GM21390 (cell line): ENCODE data around the gene CLIC3.

ENCODE experiments used
- ATAC-seq: cut with Tn5 transposase; IDR thresholded peaks from one replicate; pipeline ENCODE4 v1.9.1; 2021; ENCODE audit not compliant: unreplicated experiment

The CLIC3 gene

DNA sequence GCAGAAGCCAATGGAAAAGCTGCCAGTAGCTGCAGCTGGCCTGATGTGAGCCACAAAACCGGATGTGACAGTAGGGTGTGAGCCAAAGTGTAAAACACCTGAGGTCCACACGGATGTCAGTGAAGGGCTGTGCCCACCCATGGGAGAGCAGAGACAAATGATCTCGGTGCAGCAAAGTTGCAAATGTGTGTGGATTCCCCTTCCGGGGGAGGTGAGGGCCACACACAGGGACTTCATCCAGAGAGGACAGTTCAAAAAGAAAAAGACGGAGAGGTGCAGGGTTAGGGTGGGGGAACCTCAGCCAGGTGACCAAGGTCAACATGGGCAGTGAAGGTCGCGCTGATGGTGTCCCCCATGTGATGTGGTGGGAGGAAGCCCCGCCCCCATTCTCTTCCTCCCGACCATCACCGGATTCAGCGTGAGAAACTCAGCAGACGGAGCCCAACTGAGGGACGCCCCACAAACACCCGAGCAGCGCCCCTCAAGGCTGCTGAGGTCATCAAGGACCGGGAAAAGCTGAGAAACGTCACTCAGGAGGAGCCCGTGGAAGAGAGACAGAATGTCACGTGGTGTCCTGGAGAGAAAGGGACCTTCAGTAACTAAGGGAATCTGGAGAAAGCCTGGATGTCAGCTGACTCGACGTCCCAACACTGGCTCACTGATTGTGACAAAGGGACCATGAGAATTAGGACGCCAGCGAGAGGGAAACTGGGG is 30.4 kb downstream of the CLIC3 start:
- ATAC-seq, result no peak

DNA sequence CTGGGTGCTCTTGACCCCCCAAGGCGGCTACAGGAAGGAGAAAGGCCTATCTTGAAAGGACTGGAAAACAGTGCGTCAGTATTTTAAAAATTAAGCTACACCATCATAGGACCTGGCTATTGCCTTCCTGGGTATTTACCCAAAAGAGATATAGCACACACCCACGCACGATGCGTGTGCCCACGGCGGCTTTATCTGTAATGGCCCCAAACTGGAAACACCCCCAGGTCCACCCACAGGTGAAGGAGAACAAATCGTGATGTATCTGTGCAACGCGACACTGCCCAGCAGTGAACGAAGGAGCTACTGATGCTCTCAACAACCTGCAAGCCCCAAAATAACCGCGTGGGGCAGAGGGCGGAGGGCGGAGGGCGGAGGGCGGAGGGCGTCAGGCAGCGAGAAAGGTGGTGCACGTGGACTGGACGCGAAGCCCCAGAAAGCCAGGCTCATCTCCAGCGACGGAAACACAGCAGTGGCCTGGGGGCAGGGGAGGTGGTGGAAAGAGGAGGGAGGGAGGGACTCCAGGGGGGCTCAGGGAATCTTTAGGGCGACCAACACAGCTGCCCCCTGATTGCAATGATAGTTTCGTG is 31.4 kb downstream of the CLIC3 start:
- no peak for ATAC-seq

DNA sequence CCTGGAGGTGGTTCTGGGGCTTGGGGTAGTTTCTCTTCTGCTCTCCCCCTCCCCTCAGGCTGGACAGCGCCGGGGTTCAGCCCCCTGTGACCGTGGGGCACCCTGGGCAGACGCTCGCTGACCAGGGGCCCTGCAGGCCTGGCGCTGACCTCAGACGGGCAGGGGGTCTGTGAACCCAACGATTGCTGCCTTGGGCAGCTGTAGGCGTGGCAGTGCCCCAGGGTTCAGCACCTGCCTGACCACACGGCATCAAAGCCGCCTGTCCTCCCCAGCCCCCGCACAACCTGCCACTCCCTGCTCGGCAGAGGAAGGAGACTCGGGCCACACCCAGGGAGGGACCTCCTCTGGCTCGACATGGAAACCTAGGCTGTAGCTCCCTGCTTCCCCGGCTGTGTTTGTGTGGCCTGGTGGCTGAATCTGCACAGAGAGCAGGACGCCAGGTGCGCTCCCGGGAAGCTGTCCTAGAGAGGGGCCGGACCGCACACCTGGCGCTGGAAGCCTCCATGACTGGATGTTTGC is 32.1 kb downstream of the CLIC3 start:
- ATAC-seq, result no peak

DNA sequence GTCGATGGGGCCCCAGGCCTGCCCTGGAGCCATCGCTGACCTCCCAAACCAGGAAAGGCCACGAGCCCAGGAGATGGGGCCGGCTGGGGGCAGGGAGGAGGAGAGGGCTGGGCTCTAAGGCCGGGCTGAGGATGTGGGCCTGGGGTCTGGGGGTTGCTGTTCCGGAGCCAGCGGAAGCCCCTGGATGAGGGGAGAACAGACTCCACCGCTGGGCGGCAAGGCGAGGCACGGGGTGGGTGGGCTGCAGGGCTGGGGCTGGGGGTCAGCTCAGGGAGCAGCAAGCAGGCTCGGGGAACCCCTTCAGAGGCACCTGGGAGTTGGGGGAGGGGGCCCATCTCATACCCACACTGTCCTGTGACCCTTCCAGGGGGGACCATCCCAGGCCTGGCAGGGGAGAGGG is 32.6 kb downstream of the CLIC3 start:
- ATAC-seq, result no peak

DNA sequence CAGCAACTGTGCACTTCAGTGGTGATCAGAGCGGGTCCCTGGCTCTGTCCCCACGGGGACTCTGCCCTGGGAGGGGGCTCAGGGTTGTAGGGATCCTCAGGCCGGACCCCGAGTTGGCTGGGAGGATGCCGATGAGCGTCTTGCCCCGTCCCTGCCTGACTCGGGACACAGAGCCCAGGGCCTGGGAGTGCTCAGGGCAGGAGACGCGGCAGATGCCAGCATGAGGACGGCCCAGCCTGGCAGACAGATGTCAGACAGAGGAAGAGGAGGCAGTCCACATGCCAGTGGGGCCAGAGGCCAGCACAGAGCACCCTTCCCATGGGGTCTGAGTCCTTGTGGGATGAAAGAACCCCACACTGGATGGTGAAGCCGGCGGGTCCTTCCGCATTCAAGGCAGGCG is 33.0 kb downstream of the CLIC3 start:
- no peak for ATAC-seq

DNA sequence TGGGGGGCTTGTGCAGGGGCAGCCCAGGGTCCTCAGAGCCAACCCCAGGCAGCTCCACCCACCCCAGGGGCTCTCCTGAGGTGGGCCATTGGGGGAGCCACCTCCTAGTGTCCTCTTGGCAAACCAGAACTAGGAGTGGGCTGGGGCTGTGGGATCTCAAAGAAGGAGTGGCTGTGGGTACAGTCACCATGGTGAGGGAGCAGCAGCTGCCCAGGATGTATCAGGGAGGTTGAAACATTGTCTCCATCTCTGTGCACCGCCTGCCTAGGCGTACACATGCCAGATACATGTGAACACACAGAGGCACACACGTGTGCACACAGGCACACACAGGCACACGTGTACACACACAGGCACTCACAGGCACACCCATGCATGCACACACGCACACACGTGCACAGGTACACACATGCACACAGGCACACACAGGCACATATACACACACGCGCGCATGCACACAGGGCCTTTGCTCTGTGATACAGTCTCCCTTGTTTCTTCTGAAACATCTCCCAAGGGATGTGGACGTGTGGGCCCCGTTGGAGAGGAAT is 33.6 kb downstream of the CLIC3 start:
- no peak for ATAC-seq

DNA sequence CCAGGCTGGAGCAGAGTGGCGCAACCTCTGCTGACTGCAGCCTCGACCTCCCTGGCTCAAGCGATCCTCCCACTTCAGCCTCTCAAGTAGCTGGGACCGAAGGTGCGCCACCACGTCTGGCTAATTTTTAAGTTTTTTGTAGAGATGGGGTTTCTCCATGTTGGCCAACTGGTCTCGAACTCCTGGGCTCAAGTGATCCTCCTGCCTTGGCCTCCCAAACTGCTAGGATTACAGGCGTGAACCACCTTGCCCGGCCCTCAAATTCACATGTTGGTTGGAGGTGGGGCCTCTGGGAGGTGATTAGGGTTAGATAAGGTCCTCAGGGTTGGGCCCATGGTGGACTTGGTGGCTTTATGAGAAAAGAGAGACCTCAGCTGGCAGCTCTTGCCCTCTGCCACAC is 34.2 kb downstream of the CLIC3 start:
- no peak for ATAC-seq

DNA sequence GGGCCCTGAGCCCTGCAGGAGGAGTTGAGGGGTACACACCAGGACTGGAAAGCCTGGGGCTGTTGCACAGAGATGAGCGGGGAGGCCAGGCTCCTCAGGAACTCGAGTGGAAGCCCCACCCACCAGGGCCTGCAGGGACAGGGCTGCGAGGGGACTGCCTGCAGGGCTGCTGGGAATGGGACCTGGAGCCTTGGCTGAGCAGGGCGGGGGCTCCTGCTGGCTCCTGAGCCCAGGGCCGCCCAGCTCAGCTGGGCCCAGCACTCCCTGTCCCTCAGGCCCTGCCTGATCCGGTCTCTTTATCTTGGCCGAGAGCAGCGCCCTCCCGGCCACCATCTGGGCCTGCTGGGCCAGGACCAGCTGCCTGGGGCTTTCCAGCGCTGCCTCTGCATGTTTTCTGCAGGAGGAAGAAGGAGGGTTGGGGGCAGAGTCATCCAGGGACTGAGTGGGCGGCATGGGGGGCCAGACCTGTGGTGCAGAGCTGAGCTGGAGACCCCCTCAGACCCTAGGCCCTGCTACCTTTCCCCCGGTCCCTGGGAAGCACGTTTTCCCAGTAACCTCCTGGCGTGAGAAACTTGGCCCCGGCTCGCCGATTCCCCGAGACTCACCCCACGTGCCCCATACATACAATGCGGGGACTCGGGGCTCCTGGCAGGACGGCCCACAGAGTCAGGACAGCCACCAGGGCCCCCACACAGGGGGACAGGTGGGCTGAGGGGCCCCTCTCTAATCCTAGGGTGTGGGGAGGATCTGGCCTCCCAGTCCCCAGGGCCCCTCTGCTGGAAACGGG is 34.9 kb downstream of the CLIC3 start:
- no peak for ATAC-seq

DNA sequence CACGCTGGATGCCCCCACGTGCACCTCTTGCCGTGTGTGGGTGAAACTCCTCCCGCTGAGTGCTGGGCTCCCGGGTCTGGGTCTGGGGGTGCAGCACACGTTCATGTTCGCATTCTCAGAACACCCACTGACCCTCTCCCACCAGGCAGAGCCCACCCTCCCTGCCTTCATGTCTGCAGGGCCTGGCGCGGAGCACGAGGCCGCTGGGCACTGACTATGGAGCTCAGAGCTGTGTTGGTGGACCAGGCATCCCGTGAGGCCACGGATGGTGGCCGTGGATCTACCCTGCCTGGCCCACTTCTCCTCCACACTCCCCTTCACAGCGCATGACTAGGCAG is 35.5 kb downstream of the CLIC3 start:
- ATAC-seq, result no peak

DNA sequence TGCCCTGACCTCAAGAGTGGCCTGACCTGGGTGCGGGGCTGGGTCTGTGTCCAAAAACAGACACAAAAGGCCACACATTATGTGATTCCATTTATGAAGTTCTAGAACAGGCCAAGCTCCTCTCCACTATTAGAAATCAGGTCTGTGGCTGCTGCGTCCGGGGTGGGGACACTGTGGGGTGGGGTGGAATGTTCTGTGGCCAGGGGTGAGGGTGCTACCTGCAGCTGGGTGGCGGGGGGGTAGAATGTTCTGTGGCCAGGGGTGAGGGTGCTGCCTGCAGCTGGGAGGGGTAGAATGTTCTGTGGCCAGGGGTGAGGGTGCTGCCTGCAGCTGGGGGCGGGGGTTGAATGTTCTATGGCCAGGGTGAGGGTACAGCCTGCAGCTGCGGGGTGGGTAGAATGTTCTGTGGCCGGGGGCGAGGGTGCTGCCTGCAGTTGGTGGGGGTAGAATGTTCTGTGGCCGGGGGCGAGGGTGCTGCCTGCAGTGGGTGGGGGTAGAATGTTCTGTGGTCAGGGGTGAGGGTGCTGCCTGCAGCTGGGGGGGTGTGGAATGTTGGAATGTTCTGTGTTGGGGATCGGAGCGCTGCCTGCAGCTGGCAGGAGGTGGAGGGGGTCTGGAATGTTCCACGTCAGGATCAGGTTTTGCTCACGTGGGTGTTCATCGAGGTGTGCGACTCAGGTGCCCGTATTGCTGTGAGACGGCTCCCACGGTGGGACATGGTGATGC is 36.0 kb downstream of the CLIC3 start:
- ATAC-seq, result no peak

DNA sequence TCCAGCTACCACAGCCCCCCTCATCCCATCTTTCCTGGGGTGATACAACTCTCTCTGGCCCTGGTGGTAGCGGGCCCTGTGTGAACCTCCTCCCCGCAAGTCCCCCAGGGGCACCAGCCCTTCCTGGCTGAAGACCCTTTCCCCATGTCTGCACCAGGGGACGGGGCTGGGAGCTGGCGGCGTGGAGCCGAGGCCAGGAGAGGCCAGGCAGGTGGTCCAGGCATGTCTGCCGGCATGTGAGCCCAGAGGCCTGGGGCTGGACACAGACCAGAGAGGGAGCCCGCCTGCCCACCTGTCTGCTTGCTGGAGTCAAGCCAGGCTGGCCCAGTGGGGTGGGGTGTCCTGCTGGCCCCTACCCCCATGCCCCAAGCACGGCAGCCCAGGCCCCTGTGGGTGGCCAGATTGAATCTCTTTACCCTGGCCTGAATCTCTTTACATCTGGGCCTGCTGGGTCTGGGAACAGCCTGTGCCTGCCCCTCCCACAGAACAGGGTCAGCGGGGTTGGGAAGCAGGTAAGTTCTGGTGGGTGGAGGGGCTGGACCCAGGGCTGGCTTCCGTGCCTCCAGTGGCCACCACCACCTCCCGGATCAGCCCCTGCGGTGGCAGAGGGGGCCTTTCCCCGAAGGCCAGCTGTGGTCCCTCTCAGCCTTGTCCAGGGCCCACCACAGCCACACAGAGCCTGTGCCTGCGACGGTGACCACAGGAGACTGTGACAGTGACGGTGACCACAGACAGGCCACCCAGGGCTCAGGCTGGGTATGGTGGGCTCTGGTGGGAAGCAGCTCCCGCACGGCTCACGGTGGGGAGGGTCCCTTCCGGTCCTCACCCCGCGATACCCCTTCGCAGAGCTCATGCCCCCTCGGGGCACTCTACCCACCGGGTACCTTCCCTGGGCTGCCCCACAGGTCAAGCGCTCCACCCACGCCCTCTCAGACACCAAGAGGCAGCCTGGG is 37.2 kb downstream of the CLIC3 start:
- no peak for ATAC-seq

DNA sequence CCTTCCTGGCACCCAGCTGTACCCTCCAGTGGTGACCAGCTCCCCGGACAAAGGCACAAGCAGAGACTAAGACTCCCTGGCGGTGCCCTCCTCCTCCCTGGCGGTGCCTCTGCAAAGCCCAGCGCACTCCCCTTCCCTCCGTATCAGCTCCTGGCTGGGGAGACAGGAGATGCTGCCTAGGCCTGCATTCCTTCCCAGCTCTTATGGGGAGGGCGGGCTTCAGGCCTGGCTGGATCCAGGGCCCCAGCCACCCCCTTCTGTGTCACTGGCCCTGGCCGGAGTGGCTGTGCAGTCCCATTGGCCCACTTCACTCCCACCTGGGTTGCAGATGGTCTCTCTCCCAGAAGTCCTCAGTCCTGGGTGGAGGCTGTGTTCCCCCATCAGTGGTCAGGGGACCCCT is 37.9 kb downstream of the CLIC3 start:
- no peak for ATAC-seq

DNA sequence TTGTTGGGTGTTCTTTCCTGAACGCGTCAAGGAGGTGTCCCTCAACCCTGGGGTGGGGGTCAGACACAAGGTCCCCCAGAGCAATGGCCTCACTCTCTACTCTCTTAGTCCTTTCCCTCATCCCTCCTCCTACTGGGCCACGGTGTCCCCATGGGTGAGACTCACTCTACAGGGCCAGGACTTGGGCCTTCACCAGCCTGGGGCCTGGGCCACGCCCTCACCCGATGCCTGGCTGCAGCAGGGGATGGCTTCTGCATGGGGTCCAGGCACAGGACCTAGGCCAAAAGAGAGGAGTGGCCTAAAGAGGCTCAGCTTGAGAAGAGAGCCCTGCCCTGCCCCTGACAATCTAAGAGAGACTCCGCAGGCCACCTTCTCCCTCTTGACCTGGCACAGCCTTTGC is 38.5 kb downstream of the CLIC3 start:
- ATAC-seq, result no peak

DNA sequence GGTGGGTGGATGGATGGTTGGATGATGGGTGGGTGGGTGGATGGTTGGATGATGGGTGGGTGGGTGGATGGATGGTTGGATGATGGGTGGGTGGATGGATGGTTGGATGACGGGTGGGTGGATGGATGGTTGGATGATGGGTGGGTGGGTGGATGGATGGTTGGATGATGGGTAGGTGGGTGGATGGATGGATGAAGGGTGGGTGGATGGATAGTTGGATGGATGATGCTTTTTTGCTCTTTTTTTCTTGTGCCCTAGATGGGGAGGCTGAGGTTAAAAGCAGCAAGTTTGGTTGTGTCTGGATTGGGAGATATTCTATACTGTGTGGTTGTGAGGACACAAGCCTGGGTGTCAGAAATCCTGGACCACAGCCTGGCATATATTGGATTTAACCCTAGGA is 38.9 kb downstream of the CLIC3 start:
- ATAC-seq, result no peak

DNA sequence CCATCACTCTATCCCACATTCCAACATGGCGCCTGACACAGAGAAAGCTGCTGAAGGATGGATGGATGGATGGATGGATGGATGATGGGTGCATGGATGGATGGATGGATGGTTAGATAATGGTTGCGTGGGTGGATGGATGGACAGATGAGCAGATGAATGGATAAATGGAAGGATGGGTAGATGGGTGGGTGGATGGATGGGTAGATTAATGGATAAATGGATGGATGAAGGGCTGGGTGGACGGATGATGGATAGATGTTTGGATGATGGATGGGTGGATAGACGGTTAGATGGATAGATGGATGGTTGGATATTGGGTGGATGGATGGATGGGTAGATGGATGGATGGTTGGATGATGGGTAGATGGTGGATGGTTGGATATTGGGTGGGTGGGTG is 39.8 kb downstream of the CLIC3 start:
- no peak for ATAC-seq

DNA sequence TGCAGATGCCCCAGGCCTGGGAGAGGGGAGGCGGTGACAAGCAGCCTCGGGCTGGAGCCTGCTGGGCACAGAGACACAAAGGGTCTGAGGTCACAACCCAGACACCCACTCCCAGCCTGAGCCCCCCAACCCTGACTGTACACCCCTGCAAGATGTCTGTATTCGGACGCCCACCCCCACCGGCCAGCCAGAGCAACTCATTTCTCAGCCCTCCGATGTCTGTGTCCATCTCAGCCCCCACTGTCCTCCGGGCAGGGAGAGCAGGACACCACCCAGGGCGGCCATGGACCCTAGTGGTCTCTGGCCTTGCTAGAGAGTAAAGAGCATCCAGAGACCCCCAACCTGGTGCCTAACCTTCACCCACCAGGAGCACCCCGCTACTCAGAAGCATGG is 40.4 kb downstream of the CLIC3 start:
- ATAC-seq, result no peak

DNA sequence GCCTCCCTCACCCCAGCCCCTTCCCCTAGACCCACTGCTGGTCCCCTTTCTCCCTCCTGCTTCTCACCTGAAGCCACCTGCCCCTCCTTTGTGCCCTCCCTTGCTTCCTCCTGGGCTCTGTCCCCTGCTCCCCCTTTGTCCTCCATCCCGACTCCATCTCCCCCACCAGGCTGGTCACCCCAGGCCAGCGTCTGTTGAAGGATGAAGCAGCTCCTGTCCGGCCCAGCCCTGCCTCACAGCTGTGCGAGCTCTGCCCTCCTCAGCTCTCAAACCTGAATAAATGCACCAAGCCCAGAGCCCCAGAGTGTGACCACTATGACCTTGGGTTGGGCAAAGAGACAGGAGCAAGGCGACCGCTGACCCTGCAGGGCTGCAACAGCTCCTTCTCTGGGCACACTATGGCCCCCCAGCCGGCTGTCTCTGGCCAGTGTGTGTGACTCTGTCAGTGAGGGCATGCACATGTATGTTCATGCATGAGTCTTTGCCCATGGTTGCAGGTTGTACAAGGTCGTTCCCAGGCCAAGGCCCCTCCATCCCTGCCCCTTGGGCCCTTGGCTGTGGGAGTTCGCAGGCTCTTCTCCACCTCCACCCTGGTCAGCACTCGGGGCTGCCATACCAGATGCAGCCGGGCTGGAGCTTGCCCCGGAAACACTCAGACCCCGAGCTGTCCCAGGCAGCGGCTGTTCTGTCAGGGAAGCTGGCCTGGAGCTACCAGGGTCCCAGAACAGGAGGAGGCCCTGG is 41.0 kb downstream of the CLIC3 start:
- no peak for ATAC-seq

DNA sequence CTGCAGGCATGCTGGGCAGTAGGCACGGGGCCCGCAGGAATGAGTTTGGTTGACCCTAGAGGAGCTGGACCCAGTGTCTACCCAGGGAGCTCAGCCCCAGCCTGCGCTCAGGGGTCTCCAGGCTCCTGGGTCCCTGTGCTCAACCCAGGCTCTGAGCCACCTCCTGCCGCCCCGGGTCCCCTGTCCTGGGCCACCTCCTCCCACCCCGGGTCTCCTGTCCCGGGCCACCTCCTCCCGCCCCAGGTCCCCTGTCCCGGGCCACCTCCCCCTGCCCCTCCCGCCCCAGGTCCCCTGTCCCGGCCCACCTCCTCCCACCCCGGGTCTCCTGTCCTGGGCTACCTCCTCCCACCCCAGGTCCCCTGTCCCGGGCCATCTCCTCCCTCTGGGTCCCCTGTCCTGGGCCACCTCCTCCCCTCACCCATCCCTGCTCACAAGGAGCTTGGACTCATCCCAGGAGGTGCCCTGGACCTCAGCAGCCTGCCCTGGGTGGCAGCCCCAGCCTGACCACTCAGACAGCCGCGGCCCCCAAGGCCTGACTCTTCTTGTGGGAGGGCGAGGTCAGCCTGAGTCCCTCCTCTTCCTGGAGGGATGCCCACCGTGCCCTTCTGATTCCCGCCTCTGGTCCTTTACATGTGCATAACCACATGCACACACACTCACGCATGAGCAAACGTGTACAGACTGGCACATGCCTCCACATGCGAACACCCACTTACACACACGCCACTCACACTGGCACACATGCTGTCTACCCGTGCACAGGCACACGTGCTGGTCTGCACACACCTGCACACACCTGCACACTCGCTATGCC is 41.9 kb downstream of the CLIC3 start:
- ATAC-seq, result no peak
